ENCODE data around the gene LYPD6.

The LYPD6 gene

GRCh38 chr2:149458502-149458901 lies 128.1 kb downstream of the LYPD6 start:
- H3K9ac ChIP-seq (ENCODE audit: low read depth, low read length), result no peak overlapping the region
- H3K27me3 ChIP-seq (ENCODE audit: insufficient read depth, low read length, poor library complexity), result no peaks in the 10 kb centered on the region
- H3K4me3 ChIP-seq (ENCODE audit: low read depth in 1 of 2, low read length in 2 of 2), result no peak overlapping the region
- H3K27ac ChIP-seq (ENCODE audit: low read length), result no peak overlapping the region
- DNase-seq, result no peak
- no peaks in the 10 kb centered on the region for H4K20me1 ChIP-seq (ENCODE audit: insufficient read depth, low read length)
- TF ChIP-seq CTCF (IDR thresholded peaks at IDR 0.05; ENCODE audit: borderline replicate concordance, extremely low read depth, low read length, poor library complexity, severe bottlenecking) (no peak), EZH2 (IDR thresholded peaks at IDR 0.05; ENCODE audit: borderline replicate concordance, low read depth, low read length, severe bottlenecking) (no peak)
- no peak overlapping the region for H3K4me2 ChIP-seq (ENCODE audit: insufficient read depth, low read length)
- H3K9me3 ChIP-seq (ENCODE audit: insufficient read depth, low read length, severe bottlenecking), result peaks cover 4% of the 10 kb centered on the region
- no peaks in the 10 kb centered on the region for H3K36me3 ChIP-seq (ENCODE audit: insufficient read depth, low read length)
- no peaks in the 10 kb centered on the region for H3K4me1 ChIP-seq (ENCODE audit: insufficient read depth, low read length)
- H2AFZ ChIP-seq (ENCODE audit: low read depth, low read length), result no peak overlapping the region
- no peaks in the 10 kb centered on the region for H3K79me2 ChIP-seq (ENCODE audit: insufficient read depth, low read length)
- ATAC-seq (ENCODE audit: insufficient read depth, low read depth), result no peak

- H3K9me3 ChIP-seq (ENCODE audit: insufficient read depth, low read length, severe bottlenecking), result peaks cover under 1% of the 10 kb centered on the region
- no peak overlapping the region for H3K27ac ChIP-seq (ENCODE audit: low read length)
- H3K4me3 ChIP-seq (ENCODE audit: low read depth in 1 of 2, low read length in 2 of 2), result no peak overlapping the region
- H3K36me3 ChIP-seq (ENCODE audit: insufficient read depth, low read length), result no peaks in the 10 kb centered on the region
- H3K27me3 ChIP-seq (ENCODE audit: insufficient read depth, low read length, poor library complexity), result peaks cover 2% of the 10 kb centered on the region
- no peaks in the 10 kb centered on the region for H3K79me2 ChIP-seq (ENCODE audit: insufficient read depth, low read length)
- H3K9ac ChIP-seq (ENCODE audit: low read depth, low read length), result no peak overlapping the region
- ATAC-seq (ENCODE audit: insufficient read depth, low read depth) (no peak), DNase-seq (no peak)
- TF ChIP-seq CTCF (IDR thresholded peaks at IDR 0.05; ENCODE audit: borderline replicate concordance, extremely low read depth, low read length, poor library complexity, severe bottlenecking) (no peak), EZH2 (IDR thresholded peaks at IDR 0.05; ENCODE audit: borderline replicate concordance, low read depth, low read length, severe bottlenecking) (no peak)
- no peak overlapping the region for H2AFZ ChIP-seq (ENCODE audit: low read depth, low read length)
- no peaks in the 10 kb centered on the region for H4K20me1 ChIP-seq (ENCODE audit: insufficient read depth, low read length)
- H3K4me2 ChIP-seq (ENCODE audit: insufficient read depth, low read length), result no peak overlapping the region
- H3K4me1 ChIP-seq (ENCODE audit: insufficient read depth, low read length), result no peaks in the 10 kb centered on the region
Observed at GRCh38 chr2:149463328-149464002, 133.1 kb downstream of the LYPD6 start.

- Histone ChIP-seq H3K79me2 (ENCODE audit: insufficient read depth, low read length) (no peaks in the 10 kb centered on the region), H2AFZ (ENCODE audit: low read depth, low read length) (no peak overlapping the region), H3K9me3 (ENCODE audit: insufficient read depth, low read length, severe bottlenecking) (no peaks in the 10 kb centered on the region), H3K27me3 (ENCODE audit: insufficient read depth, low read length, poor library complexity) (peaks cover 2% of the 10 kb centered on the region), H3K9ac (ENCODE audit: low read depth, low read length) (no peak overlapping the region), H3K4me3 (ENCODE audit: low read depth in 1 of 2, low read length in 2 of 2) (no peak overlapping the region), H3K36me3 (ENCODE audit: insufficient read depth, low read length) (no peaks in the 10 kb centered on the region), H4K20me1 (ENCODE audit: insufficient read depth, low read length) (no peaks in the 10 kb centered on the region), H3K4me1 (ENCODE audit: insufficient read depth, low read length) (no peaks in the 10 kb centered on the region), H3K4me2 (ENCODE audit: insufficient read depth, low read length) (no peak overlapping the region), H3K27ac (ENCODE audit: low read length) (no peak overlapping the region)
- ATAC-seq (ENCODE audit: insufficient read depth, low read depth), result no peak
- TF ChIP-seq CTCF (IDR thresholded peaks at IDR 0.05; ENCODE audit: borderline replicate concordance, extremely low read depth, low read length, poor library complexity, severe bottlenecking), result no peak
- no peak for DNase-seq
Observed at GRCh38 chr2:149464396-149464795, 134.0 kb downstream of the LYPD6 start.
